Adipocyte (in vitro differentiated cells): ENCODE data around the gene OPRM1.

ENCODE experiments used
- DNase-seq: peaks from one replicate; pipeline ENCODE4 v3.0.0-alpha.2; 2015; ENCODE audit warnings: low read depth
- H3K27me3 ChIP-seq: replicated peaks from 2 replicates; pipeline ENCODE4 v1.7.0; 2013; ENCODE audit warnings: mild to moderate bottlenecking, low read length, moderate library complexity; ENCODE audit not compliant: control insufficient read depth, insufficient read depth
- H3K36me3 ChIP-seq: 2 replicates; pipeline ENCODE4 v1.7.0; 2013; ENCODE audit warnings: low read length, mild to moderate bottlenecking, moderate library complexity; ENCODE audit not compliant: control insufficient read depth, insufficient read depth, severe bottlenecking
- H3K4me1 ChIP-seq: 2 replicates; pipeline ENCODE4 v1.7.0; 2013; ENCODE audit warnings: mild to moderate bottlenecking, low read length, moderate library complexity; ENCODE audit not compliant: control insufficient read depth, insufficient read depth
- H3K4me3 ChIP-seq: 2 replicates; pipeline ENCODE4 v1.7.0; 2013; ENCODE audit warnings: mild to moderate bottlenecking, low read length, moderate library complexity
- H3K9ac ChIP-seq: 2 replicates; pipeline ENCODE4 v1.7.0; 2013; ENCODE audit warnings: mild to moderate bottlenecking, low read length, moderate library complexity
- H3K9me3 ChIP-seq: 2 replicates; pipeline ENCODE4 v1.7.0; 2013; ENCODE audit warnings: mild to moderate bottlenecking, low read length, moderate library complexity; ENCODE audit not compliant: control insufficient read depth

Gene OPRM1

GRCh38 chr6:154154389-154154967 is 115.4 kb downstream of the OPRM1 start:
- Histone ChIP-seq H3K4me3 (no peak overlapping the region), H3K9ac (no peak overlapping the region), H3K4me1 (peaks cover 6% of the 10 kb centered on the region)

GRCh38 chr6:154156135-154156896 is 117.3 kb downstream of the OPRM1 start:
- no peak overlapping the region for H3K4me3 ChIP-seq
- H3K36me3 ChIP-seq, result no peaks in the 10 kb centered on the region
- no peaks in the 10 kb centered on the region for H3K9me3 ChIP-seq
- H3K4me1 ChIP-seq, result peaks cover 6% of the 10 kb centered on the region
- H3K9ac ChIP-seq, result no peak overlapping the region
- no peaks in the 10 kb centered on the region for H3K27me3 ChIP-seq
- DNase-seq, result peak; percentile 50

More at GRCh38 chr6:154154389-154154967, 115.4 kb downstream of the OPRM1 start:
- peak; percentile 91 for DNase-seq
- Histone ChIP-seq H3K27me3 (peaks cover 10% of the 10 kb centered on the region), H3K36me3 (no peaks in the 10 kb centered on the region), H3K9me3 (no peaks in the 10 kb centered on the region)

GRCh38 chr6:154157082-154157481 is 118.0 kb downstream of the OPRM1 start:
- DNase-seq, result no peak
- Histone ChIP-seq H3K4me1 (peaks cover 6% of the 10 kb centered on the region), H3K9ac (no peak overlapping the region), H3K36me3 (no peaks in the 10 kb centered on the region), H3K9me3 (no peaks in the 10 kb centered on the region), H3K4me3 (no peak overlapping the region), H3K27me3 (no peaks in the 10 kb centered on the region)

GRCh38 chr6:154157706-154158105 is 118.7 kb downstream of the OPRM1 start:
- no peak for DNase-seq
- Histone ChIP-seq H3K27me3 (no peaks in the 10 kb centered on the region), H3K36me3 (no peaks in the 10 kb centered on the region), H3K9ac (no peak overlapping the region), H3K4me1 (peaks cover 6% of the 10 kb centered on the region), H3K9me3 (no peaks in the 10 kb centered on the region), H3K4me3 (no peak overlapping the region)

GRCh38 chr6:154159126-154159525 is 120.1 kb downstream of the OPRM1 start:
- Histone ChIP-seq H3K9ac (no peak overlapping the region), H3K27me3 (no peaks in the 10 kb centered on the region), H3K4me1 (peaks cover 8% of the 10 kb centered on the region), H3K36me3 (no peaks in the 10 kb centered on the region), H3K9me3 (no peaks in the 10 kb centered on the region), H3K4me3 (no peak overlapping the region)
- no peak for DNase-seq

GRCh38 chr6:154161689-154162088 is 122.6 kb downstream of the OPRM1 start:
- Histone ChIP-seq H3K4me3 (no peak overlapping the region), H3K27me3 (no peaks in the 10 kb centered on the region), H3K9ac (no peak overlapping the region), H3K9me3 (no peaks in the 10 kb centered on the region), H3K4me1 (peaks cover 20% of the 10 kb centered on the region), H3K36me3 (no peaks in the 10 kb centered on the region)
- no peak for DNase-seq

GRCh38 chr6:154164397-154164796 is 125.4 kb downstream of the OPRM1 start:
- Histone ChIP-seq H3K9me3 (no peaks in the 10 kb centered on the region), H3K4me3 (peak overlapping the region; percentile 43), H3K27me3 (no peaks in the 10 kb centered on the region), H3K4me1 (peaks cover 14% of the 10 kb centered on the region), H3K9ac (no peak overlapping the region), H3K36me3 (no peaks in the 10 kb centered on the region)
- DNase-seq, result peak; percentile 60

GRCh38 chr6:154165478-154165877 is 126.4 kb downstream of the OPRM1 start:
- no peaks in the 10 kb centered on the region for H3K36me3 ChIP-seq
- H3K4me3 ChIP-seq, result no peak overlapping the region
- no peaks in the 10 kb centered on the region for H3K9me3 ChIP-seq
- no peaks in the 10 kb centered on the region for H3K27me3 ChIP-seq
- no peak overlapping the region for H3K9ac ChIP-seq
- DNase-seq, result no peak
- H3K4me1 ChIP-seq, result peaks cover 14% of the 10 kb centered on the region

GRCh38 chr6:154166140-154166539 is 127.1 kb downstream of the OPRM1 start:
- Histone ChIP-seq H3K9me3 (no peaks in the 10 kb centered on the region), H3K4me1 (peaks cover 14% of the 10 kb centered on the region), H3K27me3 (no peaks in the 10 kb centered on the region), H3K4me3 (no peak overlapping the region), H3K36me3 (no peaks in the 10 kb centered on the region), H3K9ac (no peak overlapping the region)
- no peak for DNase-seq

- Histone ChIP-seq H3K4me1 (peaks cover 14% of the 10 kb centered on the region), H3K4me3 (no peak overlapping the region), H3K27me3 (no peaks in the 10 kb centered on the region), H3K36me3 (no peaks in the 10 kb centered on the region), H3K9ac (no peak overlapping the region), H3K9me3 (no peaks in the 10 kb centered on the region)
- DNase-seq, result no peak
Observed at GRCh38 chr6:154167126-154167525, 128.1 kb downstream of the OPRM1 start.

GRCh38 chr6:154169193-154169847 is 130.3 kb downstream of the OPRM1 start:
- no peaks in the 10 kb centered on the region for H3K36me3 ChIP-seq
- no peaks in the 10 kb centered on the region for H3K9me3 ChIP-seq
- DNase-seq, result no peak
- no peak overlapping the region for H3K9ac ChIP-seq
- no peak overlapping the region for H3K4me3 ChIP-seq
- H3K27me3 ChIP-seq, result no peaks in the 10 kb centered on the region
- H3K4me1 ChIP-seq, result peaks cover 11% of the 10 kb centered on the region
